Upper lobe of left lung (tissue), 6 donors: Measurements from ENCODE around the gene IP6K3. TPM values are rescaled to one million over a fixed set of nuclear protein-coding genes. Genes with fewer than 3 reads are reported as not detected.

Experiments
- ATAC-seq, 2 donors: fragments of 200-7000 bp; cut with Tn5 transposase; one replicate each; pipeline ENCODE4 v1.9.1; 2022; ENCODE audit warnings: mild to moderate bottlenecking in 2 of 2, moderate library complexity in 2 of 2; ENCODE audit not compliant: low FRiP score in 2 of 2
- DNase-seq, 2 donors: peaks; one replicate each; pipeline ENCODE4 v3.0.0-alpha.2; 2019 to 2020
- H3K27ac ChIP-seq, 4 donors: fragments of 200-600 bp; sonication (generic); one replicate each; pipeline ENCODE4 v1.5.1; 2016 to 2019
- H3K27me3 ChIP-seq, 4 donors: fragments of 200-600 bp; sonication (generic); one replicate each; pipeline ENCODE4 v1.5.1; 2017 to 2019
- H3K36me3 ChIP-seq, 4 donors: fragments of 200-600 bp; sonication (generic); one replicate each; pipeline ENCODE4 v1.5.1; 2016 to 2019
- H3K4me1 ChIP-seq, 4 donors: fragments of 200-600 bp; sonication (generic); one replicate each; pipeline ENCODE4 v1.5.1; 2018 to 2019
- H3K4me3 ChIP-seq, 4 donors: fragments of 200-600 bp; sonication (generic); one replicate each; pipeline ENCODE4 v1.5.1; 2017 to 2019; ENCODE audit warnings: mild to moderate bottlenecking in 2 of 4, moderate library complexity in 1 of 4
- H3K9me3 ChIP-seq, 4 donors: fragments of 200-600 bp; sonication (generic); one replicate each; pipeline ENCODE4 v1.5.1; 2018 to 2019
- CTCF ChIP-seq, 6 experiments: fragments of 450-650 bp in 4 of 6; fragments of 200-600 bp in 2 of 6; sonication (generic) in 2 of 6; IDR thresholded peaks; one replicate each; pipeline ENCODE4 v1.5.1; 2016 to 2019; ENCODE audit warnings: antibody characterized with exemption in 6 of 6
- EP300 ChIP-seq, 4 donors: sonication (generic); formaldehyde crosslinking; IDR thresholded peaks; one replicate each; pipeline ENCODE4 v1.5.1; 2017; ENCODE audit warnings: antibody characterized with exemption in 4 of 4, control low read depth in 2 of 4
- POLR2A ChIP-seq, 4 donors: fragments of 450-650 bp; IDR thresholded peaks; one replicate each; pipeline ENCODE4 v1.5.1; 2016 to 2017; ENCODE audit warnings: antibody characterized with exemption in 4 of 4, mild to moderate bottlenecking in 2 of 4
- POLR2AphosphoS5 ChIP-seq, 2 donors: sonication (generic); formaldehyde crosslinking; IDR thresholded peaks; one replicate each; pipeline ENCODE4 v1.5.1; 2017; ENCODE audit warnings: antibody characterized with exemption in 2 of 2
- WGBS, 2 donors: methylation state at CpG; one replicate each; pipeline ENCODE4 v1.1.5; 2017 to 2018; 5-methylcytosine and 5-hydroxymethylcytosine counted together
- total RNA-seq, 6 donors: library from RNA; depleted of rRNA in 4 of 6; stranded (reverse); fragments of >200 nt in 4 of 6; gene quantifications; one replicate each; pipeline versions ENCODE4 v1.1.0 to v1.2.1, GENCODE V29; 2016 to 2021
- donor health status: DM: no; HTN: no; CAD: no; lungs with moderate emphysema.
- donor health status: DM: no; HTN: yes; CAD: no; lungs with severe emphysema.

Gene IP6K3
- total RNA-seq, 6 donors from 2014 or later: 1.9 to 11.5 (median 4.9) TPM

GRCh38 chr6:33700391-33701050, 46.2 kb downstream of the IP6K3 start:
- 43 to 55% methylated on average over 10 of the region's 10 CpGs for whole genome bisulfite sequencing, 2 donors
- peak; percentile 50 to 69 for ATAC-seq
- TF ChIP-seq EP300 (IDR thresholded peaks at IDR 0.05) (no peak), POLR2AphosphoS5 (IDR thresholded peaks at IDR 0.05) (no peak), CTCF (IDR thresholded peaks at IDR 0.05) (peak; percentile 42 to 74 (median 54)), POLR2A (IDR thresholded peaks at IDR 0.05) (no peak)
- H3K4me3 ChIP-seq: no peak overlapping the region
- no peaks in the 10 kb centered on the region for H3K9me3 ChIP-seq
- H3K27ac ChIP-seq: no peak overlapping the region
- peak in 1 of 2 donors; percentile 80 for DNase-seq
- H3K36me3 ChIP-seq: peaks cover 0 to 25% (median 18%) of the 10 kb centered on the region in 4 donors
- peaks cover 18 to 21% (median 20%) of the 10 kb centered on the region in 4 donors for H3K4me1 ChIP-seq
- no peaks in the 10 kb centered on the region for H3K27me3 ChIP-seq

GRCh38 chr6:33699739-33700138, 47.0 kb downstream of the IP6K3 start:
- 64 to 71% methylated on average over 5 of the region's 5 CpGs for WGBS, 2 donors
- H3K4me3 ChIP-seq: no peak overlapping the region

GRCh38 chr6:33699131-33699530, 47.6 kb downstream of the IP6K3 start:
- no peaks in the 10 kb centered on the region for H3K9me3 ChIP-seq
- ATAC-seq (no peak), DNase-seq (no peak)
- TF ChIP-seq POLR2AphosphoS5 (IDR thresholded peaks at IDR 0.05) (no peak), EP300 (IDR thresholded peaks at IDR 0.05) (no peak), POLR2A (IDR thresholded peaks at IDR 0.05) (no peak), CTCF (IDR thresholded peaks at IDR 0.05) (no peak)
- H3K27me3 ChIP-seq: no peaks in the 10 kb centered on the region
- WGBS, 2 donors: 74 to 78% methylated on average over 8 of the region's 8 CpGs
- H3K27ac ChIP-seq: peak overlapping the region in 2 of 4 donors; percentile 18 to 24
- H3K4me3 ChIP-seq: no peak overlapping the region
- H3K36me3 ChIP-seq: peaks cover 2 to 35% (median 25%) of the 10 kb centered on the region in 4 donors
- peaks cover 32 to 34% (median 34%) of the 10 kb centered on the region in 4 donors for H3K4me1 ChIP-seq

More at GRCh38 chr6:33699739-33700138, 47.0 kb downstream of the IP6K3 start:
- ATAC-seq (no peak), DNase-seq (no peak)
- Histone ChIP-seq H3K27me3 (no peaks in the 10 kb centered on the region), H3K27ac (peak overlapping the region in 2 of 4 donors; percentile 18 to 24), H3K4me1 (peaks cover 26 to 29% (median 28%) of the 10 kb centered on the region in 4 donors), H3K36me3 (peaks cover 2 to 31% (median 23%) of the 10 kb centered on the region in 4 donors), H3K9me3 (no peaks in the 10 kb centered on the region)
- TF ChIP-seq POLR2A (IDR thresholded peaks at IDR 0.05) (no peak), CTCF (IDR thresholded peaks at IDR 0.05) (no peak), EP300 (IDR thresholded peaks at IDR 0.05) (no peak), POLR2AphosphoS5 (IDR thresholded peaks at IDR 0.05) (no peak)

- no peak for DNase-seq
- H3K27me3 ChIP-seq: no peaks in the 10 kb centered on the region
- no peak overlapping the region for H3K4me3 ChIP-seq
- H3K9me3 ChIP-seq: no peaks in the 10 kb centered on the region
- WGBS, 2 donors: 84 to 89% methylated on average over 10 of the region's 10 CpGs
- H3K36me3 ChIP-seq: peaks cover 2 to 40% (median 30%) of the 10 kb centered on the region in 4 donors
- no peak for ATAC-seq
- H3K27ac ChIP-seq: no peak overlapping the region
- TF ChIP-seq EP300 (IDR thresholded peaks at IDR 0.05) (no peak), POLR2AphosphoS5 (IDR thresholded peaks at IDR 0.05) (no peak)
- peaks cover 38 to 40% (median 39%) of the 10 kb centered on the region in 4 donors for H3K4me1 ChIP-seq
These were observed 48.2 kb downstream of the IP6K3 start for GRCh38 chr6:33698494-33698893.

- ATAC-seq (no peak), DNase-seq (no peak)
- peak overlapping the region in 2 of 4 donors; percentile 54 to 70 for H3K27ac ChIP-seq
- H3K4me3 ChIP-seq: no peak overlapping the region
- TF ChIP-seq CTCF (IDR thresholded peaks at IDR 0.05) (no peak), EP300 (IDR thresholded peaks at IDR 0.05) (no peak), POLR2A (IDR thresholded peaks at IDR 0.05) (no peak), POLR2AphosphoS5 (IDR thresholded peaks at IDR 0.05) (no peak)
- H3K4me1 ChIP-seq: peaks cover 45 to 47% (median 46%) of the 10 kb centered on the region in 4 donors
- 92 to 99% methylated on average over 10 of the region's 10 CpGs for WGBS, 2 donors
- peaks cover 2 to 47% (median 36%) of the 10 kb centered on the region in 4 donors for H3K36me3 ChIP-seq
- H3K9me3 ChIP-seq: no peaks in the 10 kb centered on the region
- H3K27me3 ChIP-seq: no peaks in the 10 kb centered on the region
These were observed 48.9 kb downstream of the IP6K3 start for GRCh38 chr6:33697845-33698244.
